MM.1S (cell line): Measurements from ENCODE around the gene CCHCR1.

Experiments
- EZH2 ChIP-seq: fragments of 300-600 bp; sonication (generic); optimal IDR thresholded peaks from 2 replicates; pipeline ENCODE3; 2017; ENCODE audit warnings: low read depth, mild to moderate bottlenecking, antibody characterized with exemption, low read length, mixed read lengths
- TF ChIP-seq, protein P1 (sequence below): fragments of 300-600 bp; sonication (generic); IDR thresholded peaks from 2 replicates; pipeline ENCODE4 v1.5.1; 2016; ENCODE audit warnings: antibody characterized with exemption, low read length, mixed read lengths

DNA sequence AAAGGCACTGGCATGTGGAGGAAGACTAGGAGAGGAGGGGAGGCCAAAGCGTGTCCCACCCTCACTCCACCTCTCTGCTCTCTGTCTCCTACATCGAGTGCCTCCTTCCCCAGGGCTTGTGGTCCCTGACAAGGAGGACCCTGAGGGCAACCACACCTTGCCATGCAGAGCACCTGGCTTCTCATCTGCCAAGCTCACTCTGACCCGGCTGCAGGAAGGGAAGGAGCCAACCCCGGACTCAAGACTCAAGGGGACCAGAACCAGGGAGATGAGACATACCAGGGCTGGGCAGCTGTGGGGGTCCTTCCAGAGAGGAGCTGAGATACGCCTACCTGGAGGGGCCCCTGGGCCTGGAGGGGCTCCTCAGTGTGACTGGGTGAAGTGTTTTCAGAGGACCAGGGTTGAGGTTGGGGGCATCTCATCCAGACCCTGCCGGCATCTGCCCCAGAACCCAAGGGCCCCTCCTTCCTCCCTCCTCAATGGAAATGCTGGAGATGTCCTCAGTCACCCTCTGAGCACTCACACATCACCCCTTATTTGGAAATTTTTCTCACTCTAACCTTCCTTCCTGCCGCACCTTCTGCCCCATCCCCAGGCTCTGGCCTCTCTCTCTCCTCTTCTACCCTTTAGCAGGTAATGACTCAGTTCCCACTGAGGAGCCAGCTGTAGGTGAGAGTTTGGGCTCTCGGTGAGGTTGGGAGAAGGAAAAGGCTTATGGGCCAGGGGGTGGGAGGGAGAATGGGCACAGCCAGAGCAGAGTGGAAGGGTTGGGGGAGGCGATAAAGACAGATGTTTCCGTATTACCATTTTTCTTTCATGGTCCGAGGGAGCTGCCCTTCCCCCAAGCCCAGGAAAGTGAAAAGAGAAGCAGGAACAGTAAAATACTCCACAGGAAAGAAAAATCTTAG is 44.9 kb upstream of the CCHCR1 start:
- no peak for TF ChIP-seq EZH2
- TF ChIP-seq, protein P1, sequence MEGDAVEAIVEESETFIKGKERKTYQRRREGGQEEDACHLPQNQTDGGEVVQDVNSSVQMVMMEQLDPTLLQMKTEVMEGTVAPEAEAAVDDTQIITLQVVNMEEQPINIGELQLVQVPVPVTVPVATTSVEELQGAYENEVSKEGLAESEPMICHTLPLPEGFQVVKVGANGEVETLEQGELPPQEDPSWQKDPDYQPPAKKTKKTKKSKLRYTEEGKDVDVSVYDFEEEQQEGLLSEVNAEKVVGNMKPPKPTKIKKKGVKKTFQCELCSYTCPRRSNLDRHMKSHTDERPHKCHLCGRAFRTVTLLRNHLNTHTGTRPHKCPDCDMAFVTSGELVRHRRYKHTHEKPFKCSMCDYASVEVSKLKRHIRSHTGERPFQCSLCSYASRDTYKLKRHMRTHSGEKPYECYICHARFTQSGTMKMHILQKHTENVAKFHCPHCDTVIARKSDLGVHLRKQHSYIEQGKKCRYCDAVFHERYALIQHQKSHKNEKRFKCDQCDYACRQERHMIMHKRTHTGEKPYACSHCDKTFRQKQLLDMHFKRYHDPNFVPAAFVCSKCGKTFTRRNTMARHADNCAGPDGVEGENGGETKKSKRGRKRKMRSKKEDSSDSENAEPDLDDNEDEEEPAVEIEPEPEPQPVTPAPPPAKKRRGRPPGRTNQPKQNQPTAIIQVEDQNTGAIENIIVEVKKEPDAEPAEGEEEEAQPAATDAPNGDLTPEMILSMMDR, result no peak
